Right atrium auricular region (tissue), 2 donors: ENCODE data around the gene DUSP1. TPM values are rescaled to one million over a fixed set of nuclear protein-coding genes. Genes with fewer than 3 reads are reported as not detected.

Experiments used
- DNase-seq: peaks from one replicate; pipeline ENCODE4 v3.0.0-alpha.2; 2019; ENCODE audit warnings: low spot score
- H3K27ac ChIP-seq, 2 donors: fragments of 200-600 bp; sonication (generic); 1 replicate in 1 of 2; 2 replicates in 1 of 2; pipeline ENCODE4 v1.5.1; 2016 to 2019
- H3K27me3 ChIP-seq, 2 donors: fragments of 200-600 bp; sonication (generic); one replicate each; pipeline versions ENCODE4 v1.5.1 to v1.6.0; 2017 to 2019
- H3K36me3 ChIP-seq: fragments of 200-600 bp; sonication (generic); one replicate; pipeline ENCODE4 v1.5.1; 2016
- H3K4me1 ChIP-seq, 2 donors: fragments of 200-600 bp; sonication (generic); one replicate each; pipeline versions ENCODE4 v1.5.1 to v1.6.0; 2017 to 2019
- H3K4me3 ChIP-seq, 2 donors: fragments of 200-600 bp; sonication (generic); 1 replicate in 1 of 2; 2 replicates in 1 of 2; pipeline ENCODE4 v1.5.1; 2017 to 2019; ENCODE audit warnings: mild to moderate bottlenecking in 1 of 2, moderate library complexity in 1 of 2
- H3K9me3 ChIP-seq, 2 donors: fragments of 200-600 bp; sonication (generic); one replicate each; pipeline ENCODE4 v1.5.1; 2019
- total RNA-seq, 2 donors: library from RNA; depleted of rRNA; stranded (reverse); fragments of >200 nt; gene quantifications; one replicate each; pipeline ENCODE4 v1.1.0, GENCODE V29; 2016
- TF ChIP-seq, protein P1 (sequence below), 2 donors: fragments of 200-600 bp; sonication (generic); IDR thresholded peaks; one replicate each; pipeline ENCODE4 v1.5.1; 2019; ENCODE audit warnings: antibody characterized with exemption in 2 of 2

The DUSP1 gene
- total RNA-seq, 2 donors from 2014 or later, result 804 to 819 TPM

DNA sequence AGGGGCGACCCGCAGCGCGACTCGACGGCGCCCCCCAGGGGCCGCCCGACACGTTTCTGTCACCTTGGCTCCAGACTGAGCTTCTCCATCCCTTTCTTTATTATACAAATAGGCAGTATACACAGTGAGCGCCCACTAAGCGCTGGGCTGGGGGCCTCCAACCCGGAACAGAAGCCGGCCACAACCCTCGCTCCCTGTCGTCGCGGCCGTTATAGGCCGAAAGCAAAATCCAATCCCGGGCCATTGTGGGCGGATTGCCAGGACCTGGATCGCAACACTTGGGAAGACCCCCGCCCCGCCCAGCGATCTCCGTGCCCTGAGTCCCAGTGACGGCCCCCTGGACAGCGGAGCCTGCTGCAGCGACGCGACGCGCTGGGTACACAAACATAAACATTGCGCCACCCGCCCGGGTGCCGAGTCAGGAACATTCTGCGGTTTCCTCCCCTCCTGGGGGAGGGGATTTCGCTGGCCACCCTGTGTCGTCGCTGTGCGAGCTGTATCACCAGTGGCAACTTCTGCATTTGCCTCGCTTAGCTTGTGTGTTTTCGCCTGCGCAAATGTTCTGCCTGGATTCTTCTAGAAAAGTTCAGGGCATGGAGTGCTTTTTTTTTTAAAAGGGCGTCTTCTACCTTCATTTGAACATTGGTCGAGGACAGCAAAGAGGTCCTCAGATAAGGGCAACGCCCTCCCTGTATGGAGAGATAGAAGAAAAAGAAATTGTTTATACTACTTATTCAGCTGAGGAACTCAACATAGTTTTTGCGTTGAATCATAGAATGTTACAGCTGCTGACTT is 1.3 kb upstream of the DUSP1 start:
- TF ChIP-seq, protein P1, sequence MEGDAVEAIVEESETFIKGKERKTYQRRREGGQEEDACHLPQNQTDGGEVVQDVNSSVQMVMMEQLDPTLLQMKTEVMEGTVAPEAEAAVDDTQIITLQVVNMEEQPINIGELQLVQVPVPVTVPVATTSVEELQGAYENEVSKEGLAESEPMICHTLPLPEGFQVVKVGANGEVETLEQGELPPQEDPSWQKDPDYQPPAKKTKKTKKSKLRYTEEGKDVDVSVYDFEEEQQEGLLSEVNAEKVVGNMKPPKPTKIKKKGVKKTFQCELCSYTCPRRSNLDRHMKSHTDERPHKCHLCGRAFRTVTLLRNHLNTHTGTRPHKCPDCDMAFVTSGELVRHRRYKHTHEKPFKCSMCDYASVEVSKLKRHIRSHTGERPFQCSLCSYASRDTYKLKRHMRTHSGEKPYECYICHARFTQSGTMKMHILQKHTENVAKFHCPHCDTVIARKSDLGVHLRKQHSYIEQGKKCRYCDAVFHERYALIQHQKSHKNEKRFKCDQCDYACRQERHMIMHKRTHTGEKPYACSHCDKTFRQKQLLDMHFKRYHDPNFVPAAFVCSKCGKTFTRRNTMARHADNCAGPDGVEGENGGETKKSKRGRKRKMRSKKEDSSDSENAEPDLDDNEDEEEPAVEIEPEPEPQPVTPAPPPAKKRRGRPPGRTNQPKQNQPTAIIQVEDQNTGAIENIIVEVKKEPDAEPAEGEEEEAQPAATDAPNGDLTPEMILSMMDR (IDR thresholded peaks at IDR 0.05), result peak; percentile 78 to 93
- DNase-seq, result peak; percentile 99
- Histone ChIP-seq H3K4me1 (peaks cover 0 to 55% of the 10 kb centered on the region in 2 donors), H3K27me3 (no peaks in the 10 kb centered on the region), H3K27ac (peak overlapping the region; percentile 93 to 97), H3K9me3 (no peaks in the 10 kb centered on the region), H3K4me3 (peak overlapping the region; percentile 80 to 87), H3K36me3 (peaks cover 31% of the 10 kb centered on the region)

DNA sequence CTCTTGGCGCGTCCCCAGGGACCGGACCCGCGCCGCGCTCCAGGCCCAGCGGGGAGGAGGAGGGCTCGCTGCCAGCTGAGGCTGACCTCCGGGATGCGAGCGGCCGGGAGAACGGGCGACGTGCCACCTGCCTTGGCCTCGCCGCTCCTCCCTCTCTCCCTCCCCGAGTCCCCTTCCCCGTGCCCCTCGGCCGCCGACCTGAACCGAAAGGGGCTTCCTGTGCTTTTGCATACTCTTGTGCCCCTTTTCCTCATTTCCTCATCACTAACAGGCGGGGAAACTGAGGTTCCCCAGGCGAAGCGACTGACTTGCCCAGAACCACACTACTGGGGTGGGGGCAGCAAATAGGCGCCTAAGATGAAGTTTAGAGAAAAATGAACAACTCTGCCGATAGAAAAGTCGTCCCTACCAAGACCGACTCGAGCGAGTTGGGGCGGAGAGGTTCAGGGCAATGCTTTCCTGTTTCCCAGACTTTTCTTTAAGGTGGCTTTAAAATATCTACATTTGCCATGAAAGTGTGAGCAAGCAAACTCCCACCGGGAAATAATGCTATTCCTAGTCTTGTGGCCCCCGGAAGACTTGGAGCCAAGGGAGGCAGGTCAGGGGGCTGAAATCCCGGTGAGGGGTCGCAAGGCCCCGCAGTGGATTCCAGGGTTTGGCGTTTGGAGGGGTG is 580 bp upstream of the DUSP1 start:
- TF ChIP-seq, protein P1 (IDR thresholded peaks at IDR 0.05), result no peak
- peaks cover 0 to 53% of the 10 kb centered on the region in 2 donors for H3K4me1 ChIP-seq
- peak overlapping the region; percentile 93 to 97 for H3K27ac ChIP-seq
- H3K36me3 ChIP-seq, result peaks cover 37% of the 10 kb centered on the region
- DNase-seq, result no peak
- H3K27me3 ChIP-seq, result no peaks in the 10 kb centered on the region
- no peaks in the 10 kb centered on the region for H3K9me3 ChIP-seq
- peak overlapping the region; percentile 80 to 87 for H3K4me3 ChIP-seq

- Histone ChIP-seq H3K27ac (peak overlapping the region; percentile 93 to 97), H3K4me3 (peak overlapping the region; percentile 80 to 87), H3K27me3 (no peaks in the 10 kb centered on the region), H3K36me3 (peaks cover 37% of the 10 kb centered on the region), H3K9me3 (no peaks in the 10 kb centered on the region), H3K4me1 (peaks cover 0 to 57% of the 10 kb centered on the region in 2 donors)
- TF ChIP-seq, protein P1 (IDR thresholded peaks at IDR 0.05), result no peak
- no peak for DNase-seq
Observed at GRCh38 chr5:172770374-172770674, 671 bp downstream of the DUSP1 start.

DNA sequence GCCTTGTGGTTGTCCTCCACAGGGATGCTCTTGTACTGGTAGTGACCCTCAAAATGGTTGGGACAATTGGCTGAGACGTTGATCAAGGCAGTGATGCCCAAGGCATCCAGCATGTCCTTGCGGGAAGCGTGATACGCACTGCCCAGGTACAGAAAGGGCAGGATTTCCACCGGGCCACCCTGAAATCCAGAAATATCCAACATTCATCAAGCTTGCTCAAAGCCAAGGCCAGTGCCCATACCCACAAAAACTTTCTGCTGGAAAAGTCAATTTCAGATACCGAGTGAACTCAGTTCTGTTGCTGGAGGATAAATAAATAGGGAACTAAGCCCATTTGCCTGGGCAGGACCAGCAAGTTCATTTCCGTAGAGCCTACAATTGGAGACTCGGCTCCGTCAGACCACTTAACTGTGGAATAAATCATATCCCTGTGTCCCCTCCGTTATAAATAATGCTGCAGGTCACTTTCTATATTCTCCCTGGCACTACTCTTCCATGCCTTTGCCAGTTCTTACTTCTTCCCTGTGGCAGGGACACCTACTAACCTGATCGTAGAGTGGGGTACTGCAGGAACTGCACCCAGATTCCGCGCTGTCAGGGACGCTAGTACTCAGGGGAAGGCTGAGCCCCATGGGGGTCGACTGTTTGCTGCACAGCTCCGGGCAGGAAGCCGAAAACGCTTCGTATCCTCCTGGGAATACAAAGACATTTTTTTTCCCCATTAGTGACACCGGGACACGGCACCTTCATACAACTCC is 1.2 kb downstream of the DUSP1 start:
- peaks cover 0 to 56% of the 10 kb centered on the region in 2 donors for H3K4me1 ChIP-seq
- TF ChIP-seq, protein P1 (IDR thresholded peaks at IDR 0.05), result no peak
- H3K36me3 ChIP-seq, result peaks cover 37% of the 10 kb centered on the region
- no peak for DNase-seq
- H3K4me3 ChIP-seq, result peak overlapping the region; percentile 80 to 87
- H3K27ac ChIP-seq, result peak overlapping the region; percentile 93 to 97
- H3K9me3 ChIP-seq, result no peaks in the 10 kb centered on the region
- H3K27me3 ChIP-seq, result no peaks in the 10 kb centered on the region

- no peak for DNase-seq
- Histone ChIP-seq H3K9me3 (no peaks in the 10 kb centered on the region), H3K27me3 (no peaks in the 10 kb centered on the region), H3K4me3 (peak overlapping the region; percentile 80 to 87), H3K36me3 (peaks cover 37% of the 10 kb centered on the region), H3K4me1 (peaks cover 0 to 56% of the 10 kb centered on the region in 2 donors), H3K27ac (peak overlapping the region; percentile 93 to 97)
- TF ChIP-seq, protein P1 (IDR thresholded peaks at IDR 0.05), result no peak
Observed at GRCh38 chr5:172769342-172769615, 1.7 kb downstream of the DUSP1 start.
